MCF 10A (cell line): ENCODE results near the gene ARHGAP40. TPM values are rescaled to one million over a fixed set of nuclear protein-coding genes. Genes with fewer than 3 reads are reported as not detected.
A peak's percentile ranks its signal among the peaks of the same experiment; 100 is the strongest.

Experiments
- BruUV-seq: library from RNA; stranded (reverse); fragments of 400-500 nt; replicated peaks from 2 replicates; lab custom pipeline; 2021; lab: Mats Ljungman, UMichigan
- CTCF ChIA-PET: fragments of 300-600 bp; sonication (Branson Sonifier 250); formaldehyde crosslinking; extraction: SDS; loops from one replicate; lab custom pipeline; 2021; ENCODE audit warnings: antibody characterized with exemption, inconsistent platforms; lab: Yijun Ruan, JAX
- POLR2A ChIA-PET: fragments of 300-600, 350-650 bp; sonication (Branson Sonifier 250); formaldehyde crosslinking; extraction: SDS; loops from one replicate; lab custom pipeline; 2020; ENCODE audit warnings: antibody characterized with exemption, inconsistent platforms; lab: Yijun Ruan, JAX
- DNase-seq: peaks from one replicate; pipeline ENCODE4 v3.0.0-alpha.2; 2018; ENCODE audit not compliant: unreplicated experiment
- H3K27ac Mint-ChIP-seq: one replicate; pipeline ENCODE4 v1.8.0; 2022; ENCODE audit warnings: mild to moderate bottlenecking, low read depth, mixed read lengths; ENCODE audit not compliant: unreplicated experiment
- H3K27me3 Mint-ChIP-seq: one replicate; pipeline ENCODE4 v1.8.0; 2022; ENCODE audit warnings: mixed read lengths; ENCODE audit not compliant: insufficient read depth, unreplicated experiment
- H3K36me3 Mint-ChIP-seq: one replicate; pipeline ENCODE4 v1.8.0; 2022; ENCODE audit warnings: mild to moderate bottlenecking, moderate library complexity, mixed read lengths; ENCODE audit not compliant: insufficient read depth, unreplicated experiment
- H3K4me1 Mint-ChIP-seq: one replicate; pipeline ENCODE4 v1.8.0; 2022; ENCODE audit warnings: mixed read lengths; ENCODE audit not compliant: insufficient read depth, unreplicated experiment
- H3K4me3 Mint-ChIP-seq: one replicate; pipeline ENCODE4 v1.8.0; 2022; ENCODE audit warnings: mild to moderate bottlenecking, moderate library complexity, mixed read lengths; ENCODE audit not compliant: unreplicated experiment
- H3K9me3 Mint-ChIP-seq: one replicate; pipeline ENCODE4 v1.8.0; 2022; ENCODE audit warnings: mixed read lengths; ENCODE audit not compliant: unreplicated experiment
- CTCF ChIP-seq: fragments of 200-600 bp; IDR thresholded peaks from one replicate; pipeline ENCODE4 v1.8.0; 2022; ENCODE audit warnings: antibody characterized with exemption, mild to moderate bottlenecking; ENCODE audit not compliant: unreplicated experiment
- intact Hi-C: fragments of 100-400 bp; cut with micrococcal nuclease; formaldehyde crosslinking; loops from 2 replicates; pipeline ENCODE4 v1.14.1; 2022
- total RNA-seq: library from RNA; stranded (reverse); gene quantifications from 2 replicates; pipeline ENCODE4 v1.2.3, GENCODE V29; 2022

ARHGAP40 gene
- total RNA-seq, 1 experiment from 2014 or later = not detected

- Mint-ChIP-seq H3K4me3 (no peak overlapping the region), H3K9me3 (no peaks in the 10 kb centered on the region), H3K27me3 (peaks cover 12% of the 10 kb centered on the region), H3K27ac (no peak overlapping the region), H3K36me3 (no peaks in the 10 kb centered on the region), H3K4me1 (peaks cover 15% of the 10 kb centered on the region)
- CTCF ChIA-PET = interaction anchor here (0.6 to 0.8 kb wide), 4 partner anchors 32 to 463 kb away, joined by 3 to 6 read pairs (median 4); no protein-coding TSS in a partner anchor
- POLR2A ChIA-PET = interaction anchor here (0.6 to 1.7 kb wide), 6 partner anchors 12 to 1945 kb away, joined by 3 to 5 read pairs (median 4); no protein-coding TSS in a partner anchor
- DNase-seq = peak; percentile 49
- intact Hi-C loops = no loop called here
- BruUV-seq = no TSS peak
- TF ChIP-seq CTCF = no peak
These were observed 15.6 kb downstream of the ARHGAP40 start for GRCh38 chr20:38617011-38617829.

GRCh38 chr20:38617830-38618196, 16.2 kb downstream of the ARHGAP40 start:
- CTCF ChIA-PET = interaction anchor here (0.6 kb wide), 1 partner anchor 463 kb away, joined by 6 read pairs; no protein-coding TSS in a partner anchor
- intact Hi-C loops = no loop called here
- no peak for DNase-seq
- TF ChIP-seq CTCF = no peak
- no peak overlapping the region for H3K4me3 Mint-ChIP-seq
- H3K27me3 Mint-ChIP-seq = peaks cover 12% of the 10 kb centered on the region
- BruUV-seq = no TSS peak
- H3K4me1 Mint-ChIP-seq = peaks cover 15% of the 10 kb centered on the region
- no peaks in the 10 kb centered on the region for H3K36me3 Mint-ChIP-seq
- POLR2A ChIA-PET = interaction anchor here (0.6 to 1.7 kb wide), 2 partner anchors 13 to 111 kb away, joined by 3 to 5 read pairs; no protein-coding TSS in a partner anchor
- no peak overlapping the region for H3K27ac Mint-ChIP-seq
- H3K9me3 Mint-ChIP-seq = no peaks in the 10 kb centered on the region

GRCh38 chr20:38620441-38620840, 18.8 kb downstream of the ARHGAP40 start:
- no peak for DNase-seq
- H3K4me3 Mint-ChIP-seq = no peak overlapping the region
- intact Hi-C loops = no loop called here
- BruUV-seq = no TSS peak
- TF ChIP-seq CTCF = no peak
- no peak overlapping the region for H3K27ac Mint-ChIP-seq
- ChIA-PET POLR2A (interaction anchor here (0.7 kb wide), 1 partner anchor 8 kb away, joined by 3 read pairs; no protein-coding TSS in a partner anchor), CTCF (interaction anchor here (0.5 to 1.6 kb wide), 5 partner anchors 14 to 69 kb away, joined by 3 to 5 read pairs (median 4); no protein-coding TSS in a partner anchor)
- H3K9me3 Mint-ChIP-seq = peaks cover 8% of the 10 kb centered on the region
- peaks cover 12% of the 10 kb centered on the region for H3K27me3 Mint-ChIP-seq
- H3K36me3 Mint-ChIP-seq = no peaks in the 10 kb centered on the region
- H3K4me1 Mint-ChIP-seq = peaks cover 10% of the 10 kb centered on the region

- H3K9me3 Mint-ChIP-seq = peaks cover 8% of the 10 kb centered on the region
- CTCF ChIA-PET = interaction anchor here (0.6 to 1.5 kb wide), 8 partner anchors 12 to 270 kb away, joined by 3 to 5 read pairs (median 4); no protein-coding TSS in a partner anchor
- POLR2A ChIA-PET = no interaction called here
These were observed 21.5 kb downstream of the ARHGAP40 start for GRCh38 chr20:38623061-38623460.

More at GRCh38 chr20:38623061-38623460, 21.5 kb downstream of the ARHGAP40 start:
- no peak for TF ChIP-seq CTCF
- DNase-seq = no peak
- no peak overlapping the region for H3K27ac Mint-ChIP-seq
- H3K36me3 Mint-ChIP-seq = no peaks in the 10 kb centered on the region
- BruUV-seq = no TSS peak
- peaks cover 12% of the 10 kb centered on the region for H3K27me3 Mint-ChIP-seq
- intact Hi-C loops = no loop called here
- no peak overlapping the region for H3K4me3 Mint-ChIP-seq
- H3K4me1 Mint-ChIP-seq = no peaks in the 10 kb centered on the region
